Right cardiac atrium (tissue), 5 donors: Measurements from ENCODE around the gene IL4I1. TPM values are rescaled to one million over a fixed set of nuclear protein-coding genes. Genes with fewer than 3 reads are reported as not detected.
"Not testable (repeated sequence)": the region's sequence is repeated elsewhere in the genome, so short reads cannot be mapped to it uniquely, and the experiment has no call there.

ENCODE experiments used
- ATAC-seq, 2 donors: fragments of 200-7000 bp; cut with Tn5 transposase; one replicate each; pipeline versions ENCODE4 v1.8.0 to v1.9.1; 2020; ENCODE audit warnings: moderate library complexity in 2 of 2, mild to moderate bottlenecking in 1 of 2
- DNase-seq, 3 donors: peaks; one replicate each; pipeline ENCODE4 v3.0.0-alpha.2; 2020
- H3K27ac ChIP-seq: one replicate; pipeline ENCODE4 v1.5.1; 2013; ENCODE audit warnings: mild to moderate bottlenecking, low read length, control low read depth, moderate library complexity
- H3K27me3 ChIP-seq: one replicate; pipeline ENCODE4 v1.6.1; 2013; ENCODE audit not compliant: control insufficient read depth, insufficient read depth
- H3K4me1 ChIP-seq: one replicate; pipeline ENCODE4 v1.6.1; 2013; ENCODE audit warnings: low read length; ENCODE audit not compliant: control insufficient read depth, insufficient read depth
- H3K4me3 ChIP-seq: one replicate; pipeline ENCODE4 v1.5.1; 2013; ENCODE audit warnings: low read length, control low read depth
- H3K9me3 ChIP-seq: one replicate; pipeline ENCODE4 v1.6.1; 2013; ENCODE audit warnings: low read length; ENCODE audit not compliant: control insufficient read depth
- WGBS: extraction: QIAGEN DNeasy Blood & Tissue Kit; methylation state at CpG from one replicate; pipeline ENCODE4 v1.1.7; 2013; 5-methylcytosine and 5-hydroxymethylcytosine counted together
- intact Hi-C, 4 donors: fragments of 100-400 bp; cut with DNase I; formaldehyde crosslinking; loops; one replicate each; pipeline versions ENCODE4 v1.11.0 to v1.14.0; 2022 to 2023
- polyA plus RNA-seq: library from polyadenylated mRNA; stranded (reverse); fragments of 200-250 nt; gene quantifications from one replicate; pipeline ENCODE4 v1.2.3, GENCODE V29; 2013
- total RNA-seq, 4 donors: library from RNA; stranded (reverse); fragmentation: NEBNext Ultra II Directional; extraction: Animal tissue kit (Norgen Biotek cat#: 25700); gene quantifications; one replicate each; pipeline ENCODE4 v1.2.1, GENCODE V29; 2021
- donor health status: healthy with polysubstance abuse.
- donor health status: DM: no; HTN: yes; CAD: no.
- donor health status: DM: no; HTN: no; CAD: no.
- donor health status: DM: no; HTN: yes; CAD: no; lungs with severe emphysema.
- donor health status: DM: yes; HTN: yes; CAD: no.

Gene IL4I1
- total and polyA plus RNA-seq, 5 donors: 0.24 to 0.92 (median 0.45) TPM; not detected in 1

DNA sequence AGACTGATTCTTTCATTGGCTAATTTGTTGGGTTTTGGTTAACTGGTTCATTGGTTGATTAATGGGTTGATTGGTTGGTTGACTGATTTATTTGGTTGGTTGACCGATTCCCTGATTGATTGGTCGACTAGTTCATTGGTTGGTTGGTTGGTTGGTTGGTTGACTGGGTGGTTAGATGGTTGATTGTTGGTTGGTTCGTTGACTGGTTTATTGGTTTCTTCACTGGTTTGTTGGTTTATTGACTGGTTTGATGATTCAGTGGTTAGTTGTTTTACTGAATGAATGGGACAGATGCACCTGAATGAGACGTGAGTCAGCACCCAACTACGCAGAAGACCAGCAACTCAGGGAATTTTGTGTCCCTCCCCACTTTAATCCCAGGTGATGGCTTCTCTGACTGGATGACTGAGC lies 35.4 kb upstream of the IL4I1 start:
- H3K4me1 ChIP-seq: peaks cover 6% of the 10 kb centered on the region
- no peak overlapping the region for H3K27ac ChIP-seq
- ATAC-seq (no peak), DNase-seq (no peak)
- WGBS: 97% methylated on average over 5 of the region's 5 CpGs
- no peak overlapping the region for H3K4me3 ChIP-seq
- no peaks in the 10 kb centered on the region for H3K27me3 ChIP-seq
- no peaks in the 10 kb centered on the region for H3K9me3 ChIP-seq
- intact Hi-C loops: no loop called here

DNA sequence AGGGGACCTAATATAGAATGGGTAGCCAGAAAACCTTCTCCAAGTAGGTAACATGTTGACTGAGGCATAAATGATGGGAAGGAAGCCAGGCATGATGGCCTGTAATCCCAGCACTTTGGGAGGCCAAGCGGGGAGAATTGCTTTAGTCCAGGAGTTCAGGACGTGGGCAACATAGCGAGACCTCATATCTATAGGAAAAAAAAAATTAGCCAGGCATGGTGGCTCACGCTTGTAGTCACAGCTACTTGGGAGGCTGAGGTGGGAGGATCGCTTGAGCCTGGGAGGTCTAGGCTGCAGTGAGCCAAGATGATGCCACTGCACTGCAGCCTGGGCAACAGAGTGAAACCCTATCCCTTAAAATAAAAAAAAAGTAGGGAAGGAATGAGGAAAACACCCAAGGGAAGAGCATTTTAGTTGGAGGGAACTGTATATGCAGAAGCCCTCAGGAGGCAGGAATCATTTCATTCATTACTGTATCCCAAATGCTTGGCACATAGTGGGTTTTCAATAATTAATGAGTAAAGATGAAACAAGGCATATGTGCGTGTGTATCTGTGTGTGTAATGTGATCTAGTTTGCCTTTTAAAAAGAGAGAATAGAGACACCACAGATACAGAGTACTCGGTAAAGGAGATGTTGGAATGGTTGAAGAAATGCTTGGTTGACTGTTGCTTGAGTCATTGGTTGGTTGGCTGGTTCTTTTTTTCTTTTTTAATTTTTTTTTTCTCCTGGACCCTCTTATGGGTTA lies 34.8 kb upstream of the IL4I1 start:
- intact Hi-C loops: no loop called here
- no peaks in the 10 kb centered on the region for H3K9me3 ChIP-seq
- ATAC-seq: no peak
- 94% methylated on average over 7 of the region's 7 CpGs for WGBS
- peak in 1 of 3 donors; percentile 14 for DNase-seq
- H3K27ac ChIP-seq: no peak overlapping the region
- H3K27me3 ChIP-seq: no peaks in the 10 kb centered on the region
- H3K4me1 ChIP-seq: peaks cover 6% of the 10 kb centered on the region
- no peak overlapping the region for H3K4me3 ChIP-seq

DNA sequence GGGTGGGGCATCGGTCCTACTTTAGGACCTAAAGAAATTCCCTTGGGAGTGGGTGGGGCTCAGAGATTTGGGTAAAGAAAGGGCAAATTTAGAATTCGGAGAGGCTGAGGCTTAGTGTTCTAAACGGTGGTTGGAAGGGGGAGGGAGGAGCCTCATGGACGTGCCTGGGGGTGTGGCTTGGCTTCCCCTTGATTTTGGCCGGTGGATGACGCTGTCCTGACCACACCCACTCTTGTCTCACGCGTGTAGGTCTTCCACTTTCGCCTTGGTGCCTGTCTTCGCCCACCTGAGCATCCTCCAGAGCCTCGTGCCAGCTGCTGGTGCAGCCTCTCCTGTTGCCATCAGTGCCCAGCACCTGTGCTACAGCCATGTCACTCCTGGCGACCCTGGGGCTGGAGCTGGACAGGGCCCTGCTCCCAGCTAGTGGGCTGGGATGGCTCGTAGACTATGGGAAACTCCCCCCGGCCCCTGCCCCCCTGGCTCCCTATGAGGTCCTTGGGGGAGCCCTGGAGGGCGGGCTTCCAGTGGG lies 33.9 kb upstream of the IL4I1 start:
- intact Hi-C loops: no loop called here
- ATAC-seq (peak; percentile 5 to 56), DNase-seq (peak; percentile 70 to 75 (median 72))
- Histone ChIP-seq H3K9me3 (no peaks in the 10 kb centered on the region), H3K4me1 (peaks cover 6% of the 10 kb centered on the region), H3K27me3 (no peaks in the 10 kb centered on the region), H3K4me3 (peak overlapping the region; percentile 57), H3K27ac (peak overlapping the region; percentile 40)
- 51% methylated on average over 15 of the region's 15 CpGs for WGBS

DNA sequence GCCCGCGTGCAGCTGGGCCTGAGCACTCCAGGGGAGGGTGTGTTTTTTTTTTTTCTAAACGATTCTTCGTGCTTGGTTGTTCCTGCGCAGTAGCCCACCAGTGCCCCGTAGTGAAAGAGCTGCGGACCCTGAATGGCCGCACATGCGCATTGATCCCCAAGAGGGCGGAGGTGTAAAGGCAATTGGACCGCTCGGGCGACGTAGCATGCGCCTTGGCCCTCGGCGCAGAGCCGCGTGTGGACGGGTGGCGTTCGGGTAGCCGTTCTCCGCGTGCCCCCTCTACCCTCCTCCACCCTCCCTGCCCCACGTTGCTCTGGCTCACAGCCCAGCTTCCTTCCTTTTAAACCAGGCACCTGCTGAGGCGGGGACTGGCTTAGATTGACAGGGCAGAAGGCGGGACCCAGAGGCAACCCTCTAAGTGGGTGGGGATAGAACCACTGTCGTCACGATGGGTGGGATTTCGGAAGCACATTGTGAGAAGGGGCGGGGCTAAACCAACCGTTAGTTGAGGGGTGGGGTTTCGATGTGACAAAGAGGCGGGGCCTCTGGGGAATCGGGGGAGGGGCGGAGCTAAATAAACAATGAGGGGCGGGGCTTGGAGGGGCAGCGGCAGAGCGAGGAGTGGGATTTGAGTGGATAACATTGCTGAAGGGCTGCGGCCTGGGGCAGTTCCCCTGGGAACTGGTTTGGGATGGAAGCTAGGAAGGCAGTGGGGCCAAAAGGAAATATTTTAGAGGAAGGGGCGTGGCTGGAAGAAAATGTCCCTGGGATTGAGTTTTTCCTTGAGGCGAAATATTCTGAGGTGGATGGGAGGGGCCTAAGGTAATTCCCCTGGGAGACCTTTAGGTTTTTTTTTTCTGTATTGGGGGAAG lies 33.2 kb upstream of the IL4I1 start:
- H3K27me3 ChIP-seq: no peaks in the 10 kb centered on the region
- intact Hi-C loops: no loop called here
- peak; percentile 94 to 96 (median 95) for DNase-seq

DNA sequence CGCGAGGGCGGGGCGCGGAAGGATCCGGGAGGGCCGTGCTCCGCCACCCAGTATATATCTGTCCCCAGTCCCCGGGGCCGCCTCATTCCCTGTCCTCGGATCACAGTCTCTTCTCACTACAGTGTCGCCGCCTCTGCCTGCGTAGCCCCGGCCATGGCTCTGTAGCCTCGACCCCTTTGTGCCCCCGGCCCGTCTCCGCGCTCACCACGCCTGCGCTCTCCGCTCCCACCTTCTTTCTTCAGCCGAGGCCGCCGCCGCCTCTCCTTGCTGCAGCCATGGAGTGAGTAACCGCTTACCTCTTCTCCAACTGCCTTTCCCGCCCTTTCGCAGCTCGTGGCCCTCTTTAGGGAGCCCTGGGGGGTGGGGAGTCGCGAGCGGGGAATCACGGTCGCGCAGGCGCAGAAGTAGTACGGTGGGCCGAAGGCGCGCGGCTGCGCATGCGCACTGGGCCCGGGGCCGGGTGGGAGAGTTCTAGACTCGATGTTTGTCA lies 32.5 kb upstream of the IL4I1 start, which contains the start of the genes ATF5 and NUP62:
TSS of gene ATF5 (plus strand) at position 85 of the 490 bp plus-strand sequence. CDS start 1,646 bp downstream, outside the sequence.
TSS of gene NUP62 (minus strand) at position 384 of the 490 bp plus-strand sequence. CDS start 19,697 bp downstream, outside the sequence.
- H3K9me3 ChIP-seq: no peaks in the 10 kb centered on the region
- DNase-seq (peak; percentile 92 to 97 (median 96)), ATAC-seq (peak; percentile 76 to 82)
- H3K27ac ChIP-seq: peak within 1 kb of the TSS; percentile 61
- no peaks in the 10 kb centered on the region for H3K27me3 ChIP-seq
- intact Hi-C loops: no loop called here
- H3K4me1 ChIP-seq: peaks cover 6% of the 10 kb centered on the region
- peak within 1 kb of the TSS; percentile 57 for H3K4me3 ChIP-seq
- under 1% methylated on average over 48 of the region's 48 CpGs for WGBS

More for the DNA sequence above, 33.2 kb upstream of the IL4I1 start:
- peaks cover 6% of the 10 kb centered on the region for H3K4me1 ChIP-seq
- peak; percentile 93 to 94 for ATAC-seq
- peak overlapping the region; percentile 57 for H3K4me3 ChIP-seq
- 3% methylated on average over 43 of the region's 43 CpGs for WGBS
- no peaks in the 10 kb centered on the region for H3K9me3 ChIP-seq
- peak overlapping the region; percentile 56 for H3K27ac ChIP-seq

DNA sequence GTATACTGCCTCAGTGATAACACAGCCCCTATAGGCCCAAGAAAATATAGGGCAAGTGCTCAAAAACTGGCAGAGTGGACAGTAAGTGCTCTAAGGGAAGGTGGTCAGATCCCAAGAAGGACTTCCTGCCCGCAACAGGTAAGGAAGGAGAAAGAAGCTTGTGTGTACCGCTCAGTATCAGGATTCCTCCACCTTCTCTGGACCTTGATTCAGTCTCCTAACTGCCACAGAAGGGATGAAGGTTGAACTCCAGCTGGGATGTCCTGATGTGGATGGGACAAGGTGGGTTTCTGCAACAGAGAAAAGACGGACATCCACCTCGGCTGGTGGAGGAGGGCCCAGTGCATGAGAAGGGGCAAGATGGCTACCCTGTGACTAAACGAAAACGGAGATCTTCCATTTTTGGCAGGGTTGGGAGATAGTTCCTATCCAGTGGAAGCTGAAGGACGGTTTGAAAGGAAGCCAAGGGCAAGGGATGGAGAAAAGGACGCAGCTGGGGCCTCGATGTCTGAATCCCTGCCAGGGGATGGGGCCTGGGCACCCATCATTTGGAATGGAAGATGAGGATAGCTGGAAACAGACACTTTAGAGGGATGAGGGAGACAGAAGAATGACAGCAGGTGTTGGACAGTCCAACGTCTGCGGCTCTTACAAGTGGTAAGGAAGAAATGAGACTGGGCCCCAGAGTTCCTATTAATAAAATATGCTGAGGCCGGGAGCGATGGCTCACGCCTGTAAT lies 31.0 kb upstream of the IL4I1 start:
- Histone ChIP-seq H3K4me1 (peaks cover 6% of the 10 kb centered on the region), H3K27ac (no peak overlapping the region)
- 79% methylated on average over 14 of the region's 14 CpGs for WGBS

DNA sequence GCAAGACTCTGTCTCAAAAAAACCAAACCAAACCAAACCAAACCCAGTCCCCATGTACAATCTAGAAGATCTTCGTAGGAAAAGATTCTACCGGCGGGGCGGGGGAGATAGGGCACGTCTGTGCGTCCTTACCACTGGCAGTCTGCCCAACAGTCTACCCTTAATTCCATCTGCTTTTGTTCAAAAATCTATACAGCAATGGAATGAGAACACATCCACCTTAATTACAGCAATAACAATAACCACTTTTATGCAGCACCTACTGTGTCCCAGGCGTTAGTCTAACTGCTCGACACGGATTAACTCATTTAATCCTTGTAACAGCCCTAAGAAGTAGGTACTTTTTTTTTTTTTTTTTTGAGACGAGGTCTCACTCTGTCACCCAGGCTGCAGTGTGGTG lies 29.8 kb upstream of the IL4I1 start:
- Histone ChIP-seq H3K9me3 (no peaks in the 10 kb centered on the region), H3K4me1 (peaks cover 6% of the 10 kb centered on the region), H3K27ac (no peak overlapping the region), H3K27me3 (no peaks in the 10 kb centered on the region), H3K4me3 (no peak overlapping the region)
- DNase-seq (no peak), ATAC-seq (no peak)
- WGBS: 89% methylated on average over 10 of the region's 10 CpGs
- intact Hi-C loops: no loop called here

More for the DNA sequence above, 31.0 kb upstream of the IL4I1 start:
- intact Hi-C loops: no loop called here
- ATAC-seq (no peak), DNase-seq (peak in 1 of 3 donors; percentile 17)
- Histone ChIP-seq H3K9me3 (no peaks in the 10 kb centered on the region), H3K4me3 (no peak overlapping the region), H3K27me3 (no peaks in the 10 kb centered on the region)

DNA sequence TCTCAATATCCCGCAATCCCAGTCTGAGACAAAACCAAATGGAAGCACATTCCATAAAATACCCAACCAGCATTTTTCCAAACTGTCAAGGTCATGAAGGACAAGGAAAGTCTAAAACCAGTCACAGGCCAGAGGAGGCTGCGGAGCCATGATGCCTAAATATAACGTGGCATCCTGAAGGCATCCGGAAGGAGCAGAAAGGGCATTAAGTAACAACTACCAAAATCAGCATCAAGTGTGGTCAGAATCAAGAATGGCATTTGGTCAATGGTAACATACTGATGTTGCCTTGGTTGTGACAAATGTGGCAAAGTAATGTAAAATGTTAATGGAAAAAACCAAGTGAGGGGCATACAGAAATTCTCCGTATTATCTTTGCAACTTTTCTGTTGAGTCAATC lies 28.8 kb upstream of the IL4I1 start:
- no peaks in the 10 kb centered on the region for H3K9me3 ChIP-seq
- ATAC-seq: no peak
- peaks cover 6% of the 10 kb centered on the region for H3K4me1 ChIP-seq
- no peaks in the 10 kb centered on the region for H3K27me3 ChIP-seq
- H3K27ac ChIP-seq: no peak overlapping the region
- H3K4me3 ChIP-seq: no peak overlapping the region
- intact Hi-C loops: no loop called here
- no peak for DNase-seq
- WGBS: 86% methylated on average over 5 of the region's 5 CpGs

DNA sequence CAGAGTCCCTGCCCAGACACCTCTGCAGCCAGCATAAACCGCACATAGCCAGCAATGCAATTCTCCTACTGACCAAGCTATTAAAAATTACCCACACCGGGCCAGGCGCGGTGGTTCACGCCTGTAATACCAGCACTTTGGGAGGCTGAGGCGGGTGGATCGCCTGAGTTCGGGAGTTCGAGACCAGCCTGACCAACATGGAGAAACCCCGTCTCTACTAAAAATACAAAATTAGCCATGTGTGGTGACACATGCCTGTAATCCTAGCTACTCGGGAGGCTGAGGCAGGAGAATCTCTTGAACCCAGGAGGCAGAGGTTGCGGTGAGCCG lies 28.2 kb upstream of the IL4I1 start:
- DNase-seq, intact Hi-C loops, H3K27ac ChIP-seq, H3K27me3 ChIP-seq, ATAC-seq, H3K9me3 ChIP-seq, H3K4me1 ChIP-seq, H3K4me3 ChIP-seq: not testable (repeated sequence)
- 91% methylated on average over 13 of the region's 13 CpGs for WGBS
